Large intestine (tissue), 3 donors: Measurements from ENCODE around the gene WDR11. TPM values are rescaled to one million over a fixed set of nuclear protein-coding genes. Genes with fewer than 3 reads are reported as not detected.

ENCODE experiments used
- DNase-seq, 2 donors: peaks; one replicate each; pipeline versions ENCODE4 v3.0.0 to v3.0.0-alpha.2; 2013
- H3K27ac ChIP-seq: one replicate; pipeline ENCODE4 v1.5.1; 2013; ENCODE audit warnings: low read length
- H3K27me3 ChIP-seq: 2 replicates; pipeline ENCODE4 v1.6.1; 2013; ENCODE audit warnings: low read length; ENCODE audit not compliant: control insufficient read depth, insufficient read depth
- H3K36me3 ChIP-seq: 2 replicates; pipeline ENCODE4 v1.6.1; 2013; ENCODE audit warnings: low read length; ENCODE audit not compliant: control insufficient read depth, insufficient read depth
- H3K4me1 ChIP-seq: one replicate; pipeline ENCODE4 v1.6.1; 2013; ENCODE audit warnings: low read length; ENCODE audit not compliant: control insufficient read depth, insufficient read depth
- H3K4me3 ChIP-seq: one replicate; pipeline ENCODE4 v1.5.1; 2013; ENCODE audit warnings: low read length
- H3K9me3 ChIP-seq: one replicate; pipeline ENCODE4 v1.6.1; 2013; ENCODE audit warnings: mild to moderate bottlenecking, low read depth, low read length, moderate library complexity; ENCODE audit not compliant: control insufficient read depth
- WGBS: methylation state at CpG from one replicate; pipeline ENCODE4 v1.1.5; 2013; ENCODE audit warnings: low lambda C conversion rate; ENCODE audit not compliant: insufficient coverage; 5-methylcytosine and 5-hydroxymethylcytosine counted together
- polyA plus RNA-seq: library from polyadenylated mRNA; unstranded; fragments of 120-200 nt; gene quantifications from one replicate; pipeline ENCODE4 v1.2.1, GENCODE V29; 2013

WDR11 gene
- polyA plus RNA-seq, 1 donor, result 60.5 TPM

DNA sequence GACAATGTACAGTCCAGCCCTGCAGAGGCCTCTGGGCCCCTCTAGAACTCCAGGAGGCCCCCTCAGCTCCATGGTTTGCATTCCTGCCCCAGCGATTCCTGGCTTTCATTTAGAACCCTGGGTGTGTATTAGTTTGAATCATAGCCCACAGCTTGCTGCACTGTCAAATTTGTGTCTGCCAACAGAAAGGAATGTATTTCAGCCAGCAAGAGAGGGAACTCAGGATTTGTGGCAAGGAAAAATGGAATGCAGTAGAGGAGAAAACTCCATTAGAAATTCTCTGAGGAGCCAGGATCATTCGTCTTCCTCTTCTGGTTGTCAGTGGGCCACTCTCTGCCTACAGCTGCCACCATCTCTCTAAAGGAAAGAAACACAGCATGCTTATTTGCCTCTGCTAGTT, 27.9 kb upstream of the WDR11 start:
- no CpG with 5 or more reads among the region's 2 CpGs for WGBS
- Histone ChIP-seq H3K9me3 (no peaks in the 10 kb centered on the region), H3K4me1 (no peaks in the 10 kb centered on the region), H3K36me3 (no peaks in the 10 kb centered on the region), H3K27me3 (no peaks in the 10 kb centered on the region), H3K4me3 (no peak overlapping the region), H3K27ac (no peak overlapping the region)
- no peak for DNase-seq

DNA sequence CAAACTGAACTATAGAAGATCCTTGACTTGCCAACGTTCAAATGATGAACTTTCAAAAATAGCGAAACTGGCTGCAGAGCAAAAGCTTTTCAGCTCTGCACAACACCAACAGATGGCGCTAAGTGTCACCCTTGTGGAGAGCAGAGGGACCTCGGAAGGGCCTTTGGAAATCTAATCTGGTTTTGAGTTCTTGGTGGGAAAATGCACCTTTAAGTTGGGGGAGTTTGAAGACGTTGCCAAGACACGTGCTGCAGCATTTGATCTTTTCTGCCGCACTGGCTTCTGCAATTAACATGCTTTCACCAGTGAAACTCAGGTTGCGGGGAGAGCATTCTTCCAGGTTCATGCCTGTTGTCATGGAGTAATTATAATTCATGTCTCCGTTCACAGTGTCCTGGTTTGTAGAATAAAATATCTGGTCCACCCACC, 26.3 kb upstream of the WDR11 start:
- H3K4me3 ChIP-seq, result no peak overlapping the region
- no peaks in the 10 kb centered on the region for H3K36me3 ChIP-seq
- DNase-seq, result peak; percentile 31 to 32
- no peaks in the 10 kb centered on the region for H3K27me3 ChIP-seq
- no peak overlapping the region for H3K27ac ChIP-seq
- no peaks in the 10 kb centered on the region for H3K9me3 ChIP-seq
- WGBS, result 90% methylated on average over 2 of the region's 9 CpGs
- H3K4me1 ChIP-seq, result no peaks in the 10 kb centered on the region

DNA sequence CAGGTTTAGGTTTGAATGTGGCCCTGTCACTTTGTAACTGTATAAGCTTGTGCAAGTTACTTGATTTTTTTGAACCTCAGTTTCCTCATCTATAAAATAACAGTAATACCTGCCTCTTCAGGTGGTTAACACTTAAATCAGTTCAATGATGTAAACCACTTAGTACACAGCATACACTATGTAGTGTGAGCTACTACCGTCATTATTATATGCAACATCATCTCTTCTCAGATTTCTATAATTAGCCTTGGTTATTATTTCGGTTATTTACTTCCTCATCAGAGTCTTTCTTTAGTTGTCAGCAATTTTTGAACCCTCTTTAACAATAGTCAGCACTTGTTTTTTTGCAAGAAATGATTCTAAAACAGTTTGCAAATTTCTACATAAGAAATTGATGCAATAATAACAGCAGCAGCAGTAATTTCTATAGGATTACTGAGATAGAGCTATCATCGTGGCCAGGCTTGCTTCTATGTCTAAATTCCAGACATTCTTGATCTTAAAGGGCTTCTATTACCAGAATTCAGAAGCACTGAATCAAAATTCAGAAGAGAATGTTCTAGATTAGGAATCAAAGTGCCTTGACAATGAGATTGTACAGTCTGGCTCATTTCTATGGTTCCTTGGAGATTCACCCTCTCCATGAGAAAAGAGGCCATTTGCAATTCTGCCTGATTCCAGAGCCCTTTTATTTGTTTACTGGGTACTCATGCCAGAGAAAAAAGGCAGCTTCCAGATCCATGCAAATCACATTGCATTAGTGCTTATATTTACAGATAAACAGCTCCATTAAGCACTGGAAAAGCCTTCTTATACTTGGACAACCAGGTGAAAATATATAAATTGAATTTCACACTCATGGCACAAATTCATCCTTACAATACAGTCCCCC, 25.0 kb upstream of the WDR11 start:
- Histone ChIP-seq H3K9me3 (no peaks in the 10 kb centered on the region), H3K4me3 (no peak overlapping the region), H3K36me3 (no peaks in the 10 kb centered on the region), H3K27ac (no peak overlapping the region), H3K4me1 (no peaks in the 10 kb centered on the region), H3K27me3 (no peaks in the 10 kb centered on the region)
- no peak for DNase-seq
- 90% methylated on average over 2 of the region's 3 CpGs for WGBS

GRCh38 chr10:120827251-120827875, 23.8 kb upstream of the WDR11 start:
- DNase-seq, result no peak
- H3K4me3 ChIP-seq, result no peak overlapping the region
- no peaks in the 10 kb centered on the region for H3K27me3 ChIP-seq
- no peaks in the 10 kb centered on the region for H3K9me3 ChIP-seq
- no peak overlapping the region for H3K27ac ChIP-seq
- no peaks in the 10 kb centered on the region for H3K4me1 ChIP-seq
- no peaks in the 10 kb centered on the region for H3K36me3 ChIP-seq
- WGBS, result 100% methylated on average over 2 of the region's 5 CpGs

- H3K4me3 ChIP-seq, result no peak overlapping the region
- H3K27ac ChIP-seq, result no peak overlapping the region
- peaks cover 2% of the 10 kb centered on the region for H3K4me1 ChIP-seq
- WGBS, result no CpG with 5 or more reads among the region's 3 CpGs
- H3K27me3 ChIP-seq, result no peaks in the 10 kb centered on the region
- no peaks in the 10 kb centered on the region for H3K9me3 ChIP-seq
- DNase-seq, result no peak
- no peaks in the 10 kb centered on the region for H3K36me3 ChIP-seq
Observed at GRCh38 chr10:120828763-120829319, 22.3 kb upstream of the WDR11 start.

DNA sequence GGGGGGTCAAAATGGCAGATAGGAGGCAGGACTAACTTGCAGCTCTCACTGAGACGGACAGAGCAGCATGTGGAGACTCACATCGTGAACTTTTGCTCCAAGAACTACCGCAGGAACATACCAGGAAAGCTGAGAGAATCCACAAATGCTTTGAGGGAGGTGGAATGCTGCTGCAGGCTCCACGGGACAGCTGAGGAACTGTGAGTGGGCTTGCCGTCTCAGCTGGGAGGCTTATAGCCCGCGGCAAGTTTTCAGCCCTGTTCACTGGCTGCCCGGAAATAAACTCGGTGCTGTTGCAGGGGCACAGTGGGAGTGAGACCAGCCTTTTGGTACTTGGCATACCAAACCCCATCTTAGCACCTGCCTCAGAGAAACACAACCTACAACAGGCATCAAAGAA, 19.1 kb upstream of the WDR11 start:
- Histone ChIP-seq H3K4me1 (peaks cover 2% of the 10 kb centered on the region), H3K36me3 (no peaks in the 10 kb centered on the region), H3K9me3 (no peaks in the 10 kb centered on the region), H3K4me3 (no peak overlapping the region), H3K27ac (no peak overlapping the region), H3K27me3 (no peaks in the 10 kb centered on the region)
- no peak for DNase-seq
- WGBS, result no CpG with 5 or more reads among the region's 9 CpGs

- Histone ChIP-seq H3K27ac (peak overlapping the region; percentile 37), H3K4me1 (peaks cover 2% of the 10 kb centered on the region), H3K4me3 (no peak overlapping the region), H3K36me3 (no peaks in the 10 kb centered on the region), H3K27me3 (no peaks in the 10 kb centered on the region), H3K9me3 (no peaks in the 10 kb centered on the region)
- peak; percentile 72 to 85 for DNase-seq
- no CpG with 5 or more reads among the region's 6 CpGs for WGBS
Observed at GRCh38 chr10:120833222-120833928, 17.8 kb upstream of the WDR11 start.

- WGBS, result 89% methylated on average over 1 of the region's 2 CpGs
- no peak for DNase-seq
Observed at GRCh38 chr10:120835603-120836002, 15.6 kb upstream of the WDR11 start.

DNA sequence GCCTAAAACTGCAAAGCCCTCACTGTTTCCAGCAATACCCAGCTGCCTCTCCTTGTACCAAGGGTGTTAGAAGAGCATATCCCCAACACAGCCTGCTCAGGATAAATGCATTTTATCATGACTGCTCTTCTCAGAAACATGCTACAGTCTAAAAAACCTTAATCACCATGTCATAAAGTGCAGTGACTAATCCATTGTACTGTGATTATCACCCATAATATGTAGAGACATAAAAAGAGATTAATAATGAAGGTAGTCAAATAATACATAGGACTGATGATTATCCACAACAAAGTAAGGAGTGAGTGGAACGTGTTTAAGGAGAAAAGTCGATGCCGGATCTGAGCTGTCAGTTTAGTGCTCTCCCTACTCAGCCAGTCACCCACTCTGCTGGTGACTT, 12.2 kb upstream of the WDR11 start:
- WGBS, result 0% methylated on average over 1 of the region's 3 CpGs
- Histone ChIP-seq H3K4me1 (no peaks in the 10 kb centered on the region), H3K27ac (no peak overlapping the region), H3K36me3 (no peaks in the 10 kb centered on the region), H3K4me3 (no peak overlapping the region), H3K27me3 (no peaks in the 10 kb centered on the region), H3K9me3 (no peaks in the 10 kb centered on the region)
- DNase-seq, result peak in 1 of 2 donors; percentile 45

More at GRCh38 chr10:120835603-120836002, 15.6 kb upstream of the WDR11 start:
- Histone ChIP-seq H3K4me1 (peaks cover 2% of the 10 kb centered on the region), H3K27me3 (no peaks in the 10 kb centered on the region), H3K9me3 (no peaks in the 10 kb centered on the region), H3K4me3 (no peak overlapping the region), H3K27ac (no peak overlapping the region), H3K36me3 (no peaks in the 10 kb centered on the region)

GRCh38 chr10:120841522-120842189, 9.5 kb upstream of the WDR11 start:
- DNase-seq, result no peak
- no peaks in the 10 kb centered on the region for H3K9me3 ChIP-seq
- no peaks in the 10 kb centered on the region for H3K4me1 ChIP-seq
- 63% methylated on average over 1 of the region's 1 CpG for WGBS
- H3K27ac ChIP-seq, result no peak overlapping the region
- H3K27me3 ChIP-seq, result no peaks in the 10 kb centered on the region
- H3K4me3 ChIP-seq, result no peak overlapping the region
- H3K36me3 ChIP-seq, result no peaks in the 10 kb centered on the region
